Activated naive CD8-positive, alpha-beta T cell treated with anti-CD3 and anti-CD28 coated beads, Interleukin-2, amount 50 U/mL, for 16 hours (primary cell): ENCODE results near the gene LINC00305.

Experiments used
- DNase-seq: peaks from one replicate; pipeline ENCODE4 v3.0.0-alpha.2; 2020; ENCODE audit warnings: low read depth, low spot score

Gene LINC00305

DNA sequence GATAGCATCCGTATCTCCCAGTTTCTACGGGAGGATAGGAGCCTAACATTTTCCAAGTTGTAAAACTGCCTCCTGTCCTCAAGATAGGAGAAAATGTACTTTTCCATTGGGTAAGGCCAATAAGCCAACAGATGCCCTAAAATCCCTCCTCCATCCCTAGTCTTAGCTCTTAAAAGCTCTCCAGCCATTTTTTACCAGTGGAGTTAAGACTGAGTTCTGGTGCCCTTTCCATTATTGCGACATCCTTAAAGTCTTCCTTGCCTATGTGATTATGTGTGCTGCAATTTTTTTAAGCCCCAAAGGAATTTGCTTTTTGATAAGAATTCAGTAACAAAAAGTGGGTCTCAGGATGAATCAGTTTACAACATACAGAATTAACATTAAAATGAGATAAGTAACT, 33.0 kb downstream of the LINC00305 start:
- no peak for DNase-seq

- DNase-seq: no peak
Measured at GRCh38 chr18:64111950-64112349, 36.9 kb downstream of the LINC00305 start.

DNA sequence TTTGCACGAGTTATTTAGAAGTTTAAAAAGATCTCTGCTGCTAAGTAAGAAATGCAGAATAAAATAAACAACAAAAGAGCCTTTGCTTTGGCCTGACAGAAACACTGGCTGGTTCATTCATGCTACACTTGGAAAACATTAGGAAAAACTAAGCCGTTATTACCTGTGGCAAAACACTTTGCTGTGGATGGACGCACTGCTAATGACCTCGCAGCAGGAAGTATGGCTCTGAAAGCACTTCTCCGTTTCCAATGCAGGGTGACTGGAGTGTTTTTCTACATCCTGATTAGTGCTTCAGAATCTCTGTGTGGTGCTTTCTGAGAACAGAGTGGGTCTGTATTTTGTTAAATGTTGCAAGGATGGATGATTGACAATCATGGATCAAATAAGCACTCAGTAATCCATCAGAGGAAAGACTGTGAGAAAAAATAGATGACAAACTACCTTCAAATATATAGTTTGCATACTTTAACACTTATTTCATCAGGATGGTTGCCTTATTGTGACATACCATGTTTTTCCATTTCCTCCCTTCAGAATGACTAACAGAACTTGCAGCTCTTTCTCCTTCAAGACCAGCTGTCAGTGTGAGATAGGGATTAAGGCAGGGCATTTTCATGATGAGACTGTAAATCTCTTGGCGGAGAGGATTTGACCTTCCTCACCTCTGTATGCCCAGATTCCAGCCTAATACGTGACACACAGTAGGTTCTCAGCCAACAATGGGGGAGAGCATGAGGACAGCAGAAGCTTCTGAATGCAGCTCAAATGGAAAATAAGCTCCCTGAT, 38.0 kb downstream of the LINC00305 start:
- no peak for DNase-seq

GRCh38 chr18:64103986-64104385, 44.9 kb downstream of the LINC00305 start:
- DNase-seq: no peak

DNA sequence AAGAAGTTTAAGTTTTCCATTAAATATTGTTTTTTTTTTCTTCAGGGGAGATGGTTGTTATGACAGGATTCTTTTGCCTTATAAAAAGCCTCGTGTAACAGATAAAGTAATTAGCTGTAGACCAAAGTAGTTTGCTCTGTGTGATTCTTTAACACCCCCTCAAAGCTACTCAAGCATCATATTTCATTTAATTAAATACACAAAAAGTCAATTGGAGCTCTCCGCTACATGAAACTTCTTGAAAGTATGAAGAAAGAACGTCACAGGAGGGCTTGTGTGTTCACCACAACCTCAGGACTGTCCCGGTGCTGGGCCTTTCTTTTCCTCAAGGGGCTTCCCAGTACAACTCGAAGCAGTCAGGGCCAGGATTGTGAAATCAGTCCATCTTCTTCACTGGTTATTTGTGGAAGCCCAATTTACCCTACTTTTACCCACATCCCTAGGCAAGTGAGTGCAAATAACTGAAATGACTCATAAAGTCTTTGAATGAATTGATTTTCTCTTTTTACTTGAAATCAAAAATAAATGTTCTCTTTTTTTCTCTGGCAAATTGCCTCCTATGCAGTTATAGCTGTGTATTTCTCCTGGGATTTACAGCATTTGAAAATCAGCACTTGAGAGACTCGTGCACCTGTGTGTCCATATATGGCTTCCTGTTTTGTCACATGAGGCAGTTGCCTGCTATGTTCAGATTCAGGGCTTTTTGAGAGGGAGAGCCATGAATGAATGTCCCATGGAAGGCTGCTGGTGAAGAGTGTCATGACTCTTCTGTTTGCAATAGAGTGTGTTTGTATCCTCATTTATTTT, 48.6 kb downstream of the LINC00305 start:
- no peak for DNase-seq

DNA sequence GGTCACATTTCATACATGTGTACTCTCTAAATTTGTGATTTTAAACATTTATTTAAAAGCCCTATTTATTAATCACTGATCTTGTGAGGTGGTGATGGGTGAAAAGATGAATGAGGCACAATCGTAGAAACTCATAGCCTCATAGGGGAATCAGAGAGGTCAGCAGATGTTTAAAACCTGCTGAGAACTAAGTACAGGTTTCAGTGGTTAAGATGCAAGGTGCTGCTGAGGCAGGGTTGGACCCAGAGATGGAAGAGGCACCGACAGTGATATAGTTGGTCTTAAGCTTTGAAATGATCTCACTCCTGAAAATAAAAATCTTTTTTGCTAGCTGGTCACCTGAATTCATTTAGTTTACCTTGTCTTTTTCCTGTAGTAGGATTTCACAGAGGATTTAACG, 49.6 kb downstream of the LINC00305 start:
- DNase-seq: no peak

- no peak for DNase-seq
Measured at GRCh38 chr18:64097497-64097896, 51.4 kb downstream of the LINC00305 start.

DNA sequence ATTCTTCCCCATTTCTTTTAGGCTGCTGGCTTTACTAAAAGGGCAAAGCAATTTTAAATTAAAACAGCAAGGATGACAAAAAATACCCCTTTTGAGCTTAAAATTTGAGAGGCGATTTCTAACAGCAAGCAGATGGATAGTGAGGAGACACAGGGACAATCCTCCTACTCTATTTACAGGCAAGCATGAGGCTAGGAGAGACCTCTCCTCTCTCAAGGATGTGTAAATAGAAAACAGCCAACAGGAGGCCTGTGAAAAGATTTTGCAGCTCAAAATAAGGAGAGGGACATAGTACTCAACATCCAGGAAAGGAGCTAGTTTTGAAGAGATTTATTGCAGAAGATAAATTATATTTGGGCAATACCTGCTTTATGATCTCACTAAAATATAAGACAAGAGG, 53.8 kb downstream of the LINC00305 start:
- DNase-seq: no peak

DNA sequence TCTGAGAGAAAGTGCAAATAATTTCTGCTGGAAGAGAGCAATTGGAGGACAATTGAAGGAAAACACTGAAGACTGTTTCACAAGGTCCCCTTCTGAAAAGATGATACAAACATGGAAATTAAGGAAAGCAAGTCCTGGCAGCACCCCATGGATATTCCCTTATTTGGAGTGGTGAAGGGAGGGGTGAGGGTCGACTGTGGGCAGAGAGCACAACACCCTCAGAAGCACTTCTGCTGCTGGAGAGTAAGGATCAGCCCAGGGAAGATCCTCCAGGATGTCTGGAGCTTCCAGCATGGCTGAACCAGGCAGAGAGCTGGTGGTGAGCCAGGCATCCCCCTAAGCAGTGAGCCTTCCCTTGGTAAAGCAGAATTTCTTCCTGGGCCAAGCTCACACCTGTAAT, 54.7 kb downstream of the LINC00305 start:
- DNase-seq: no peak

DNA sequence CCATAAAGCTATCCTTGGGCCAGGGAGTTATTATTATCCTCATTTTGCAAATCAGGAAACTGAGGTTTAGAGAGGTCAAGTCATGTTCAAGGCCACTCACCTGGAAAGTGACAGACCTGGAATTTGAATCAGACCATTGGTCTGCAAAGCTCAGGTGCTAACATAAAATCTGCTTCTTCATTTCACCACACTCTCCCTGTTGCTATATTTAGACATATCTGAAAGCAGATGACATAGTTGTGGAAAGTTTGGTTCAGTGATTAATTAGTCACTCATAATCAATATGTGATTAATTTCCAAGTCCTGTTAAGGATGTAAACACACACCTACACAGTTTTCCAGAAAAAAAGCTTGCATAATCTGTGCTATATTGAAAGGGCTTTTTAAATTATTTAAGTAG, 57.4 kb downstream of the LINC00305 start:
- no peak for DNase-seq

DNA sequence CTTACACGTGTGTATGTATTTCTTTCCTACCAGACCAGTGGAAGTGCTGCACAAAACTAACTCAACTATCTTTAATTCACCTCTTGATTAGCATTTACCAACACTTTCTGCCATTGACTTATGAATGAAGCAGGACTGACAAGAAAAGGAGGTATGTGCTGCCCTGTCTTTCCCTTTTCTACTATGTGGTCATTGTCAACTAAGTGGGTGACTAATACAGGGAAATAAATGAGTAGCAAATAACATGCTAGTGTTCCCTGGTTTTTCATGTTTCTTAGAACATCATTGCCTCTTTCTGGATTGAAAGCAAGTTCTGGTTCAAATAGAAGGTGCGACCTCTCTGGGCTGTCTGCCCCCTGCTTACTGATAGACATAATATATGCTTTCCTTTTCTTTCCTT, 58.0 kb downstream of the LINC00305 start:
- DNase-seq: no peak

DNA sequence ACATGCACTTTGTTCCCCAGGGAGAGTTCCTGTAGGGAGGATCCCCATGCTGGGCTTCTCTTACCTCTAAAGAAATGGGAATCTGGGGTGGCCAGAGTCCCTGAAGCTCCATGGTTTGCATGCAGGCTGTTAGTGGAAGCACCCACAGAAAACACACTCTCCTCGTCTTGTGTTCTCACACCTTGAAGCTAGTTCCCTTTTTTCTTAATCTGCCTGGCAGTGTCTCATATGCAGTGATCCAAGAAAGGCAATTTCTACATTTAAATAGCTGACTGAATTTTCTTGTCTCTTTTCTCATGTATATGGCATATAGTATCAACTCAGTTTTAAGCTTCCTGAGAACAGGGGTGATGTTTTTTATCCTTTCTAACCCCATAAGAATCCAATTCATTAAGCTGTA, 65.0 kb downstream of the LINC00305 start:
- DNase-seq: no peak

- DNase-seq: no peak
Measured at GRCh38 chr18:64082513-64082912, 66.4 kb downstream of the LINC00305 start.

GRCh38 chr18:64082054-64082453, 66.8 kb downstream of the LINC00305 start:
- no peak for DNase-seq

- DNase-seq: no peak
Measured at GRCh38 chr18:64073971-64074370, 74.9 kb downstream of the LINC00305 start.

- no peak for DNase-seq
Measured at GRCh38 chr18:64055019-64055418, 93.9 kb downstream of the LINC00305 start.

GRCh38 chr18:64053246-64053645, 95.6 kb downstream of the LINC00305 start:
- DNase-seq: no peak

DNA sequence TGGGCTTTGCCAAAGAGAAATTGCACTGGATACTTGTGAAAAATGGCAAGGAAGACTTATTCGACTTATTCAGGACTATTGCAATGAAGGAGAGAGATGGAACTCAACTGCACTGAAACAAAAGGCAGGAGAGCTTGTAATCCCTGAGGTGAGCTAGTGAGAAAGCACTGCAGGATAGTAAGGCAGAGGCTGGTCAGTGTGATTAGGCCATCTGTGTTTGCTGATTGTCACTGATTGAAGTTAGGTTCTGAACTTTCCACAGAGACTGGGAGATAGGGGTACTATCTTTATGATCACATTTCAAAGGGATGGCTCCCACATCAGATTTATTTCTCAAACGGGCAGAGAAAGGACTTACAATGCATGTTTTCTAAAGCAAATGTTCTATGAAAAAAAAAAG, 96.1 kb downstream of the LINC00305 start:
- no peak for DNase-seq

DNA sequence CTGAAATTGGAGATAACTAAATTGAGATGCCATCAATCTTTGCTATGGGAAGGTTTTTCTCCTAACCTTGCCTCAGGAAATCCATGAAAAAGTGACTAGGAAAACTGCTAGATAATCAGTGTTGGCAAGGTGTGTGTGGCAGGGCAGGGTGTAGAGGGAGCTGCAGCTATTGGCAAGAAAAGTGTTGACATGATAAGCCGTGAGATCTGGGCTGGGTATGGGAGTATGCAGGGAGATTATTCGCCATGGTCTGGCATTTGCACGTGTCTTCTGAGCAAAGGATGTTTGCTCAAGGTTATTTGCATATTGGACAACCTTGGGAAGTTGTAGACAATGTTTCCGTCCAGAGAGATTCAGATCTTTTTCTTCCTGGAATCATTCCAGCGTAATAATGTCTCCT, 104.3 kb downstream of the LINC00305 start:
- DNase-seq: no peak

GRCh38 chr18:64042728-64043358, 106.0 kb downstream of the LINC00305 start:
- DNase-seq: no peak

DNA sequence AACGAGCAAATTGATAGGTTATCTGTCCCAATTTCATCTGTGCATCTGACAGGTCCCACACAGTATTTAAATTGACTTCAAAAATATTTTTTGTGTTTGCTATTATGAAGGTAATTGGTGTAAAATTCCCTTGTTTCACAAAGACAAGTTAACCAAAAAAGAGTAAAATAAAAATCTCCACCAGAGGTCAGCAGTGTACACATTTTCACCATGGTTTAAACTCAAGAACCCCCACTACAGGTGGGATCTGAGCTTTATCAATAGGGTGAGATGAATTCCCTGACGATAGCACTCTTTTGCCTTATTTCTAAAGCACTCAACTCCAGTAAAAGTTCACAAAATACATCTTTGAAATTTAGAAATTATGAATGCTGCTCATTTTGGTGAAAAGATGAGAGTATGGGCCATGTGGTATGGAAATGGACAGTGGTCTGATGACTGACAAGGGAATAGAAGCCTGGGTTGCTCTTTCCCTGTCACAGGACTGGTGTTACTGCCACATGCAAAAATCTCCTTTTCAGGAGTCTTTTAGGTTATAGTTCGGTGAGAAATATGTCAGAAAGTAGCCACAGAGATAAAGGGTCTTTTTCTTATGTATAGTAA, 111.0 kb downstream of the LINC00305 start:
- no peak for DNase-seq

DNA sequence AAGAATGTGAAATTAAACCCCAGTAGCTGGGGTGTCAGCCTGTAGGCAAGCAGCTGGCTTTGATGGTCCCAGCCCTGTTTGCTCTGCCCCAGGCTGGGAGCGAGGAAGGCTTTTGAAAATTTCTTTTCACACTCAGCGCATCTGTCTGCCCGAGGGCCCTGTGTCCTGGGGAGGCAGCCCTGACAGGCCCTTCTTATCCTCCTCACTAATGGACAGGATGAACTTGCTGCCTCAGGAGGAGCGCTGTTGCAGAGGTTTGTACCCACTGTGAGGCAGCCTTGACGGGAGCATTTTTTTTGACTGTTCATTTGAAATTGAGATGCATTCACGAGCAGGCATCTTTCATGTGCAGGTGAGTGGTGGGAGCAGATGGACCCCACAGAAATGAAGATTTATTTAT, 116.6 kb downstream of the LINC00305 start:
- DNase-seq: no peak
